ENCODE measurements around the gene SLCO3A1.

- no peak for TF ChIP-seq CTCF (conservative IDR thresholded peaks at IDR 0.05; ENCODE audit: low read length)
- no peak for TF ChIP-seq EZH2phosphoT487 (IDR thresholded peaks at IDR 0.05; ENCODE audit: borderline replicate concordance)
These were observed 3.7 kb downstream of the SLCO3A1 start for GRCh38 chr15:91857224-91857585.

Data from Loucy (cell line).